Fibroblast of skin of abdomen (primary cell): Measurements from ENCODE around the gene BHLHA15.

Experiments
- DNase-seq: peaks from one replicate; pipeline ENCODE4 v3.0.0-alpha.2; 2013

Gene BHLHA15

DNA sequence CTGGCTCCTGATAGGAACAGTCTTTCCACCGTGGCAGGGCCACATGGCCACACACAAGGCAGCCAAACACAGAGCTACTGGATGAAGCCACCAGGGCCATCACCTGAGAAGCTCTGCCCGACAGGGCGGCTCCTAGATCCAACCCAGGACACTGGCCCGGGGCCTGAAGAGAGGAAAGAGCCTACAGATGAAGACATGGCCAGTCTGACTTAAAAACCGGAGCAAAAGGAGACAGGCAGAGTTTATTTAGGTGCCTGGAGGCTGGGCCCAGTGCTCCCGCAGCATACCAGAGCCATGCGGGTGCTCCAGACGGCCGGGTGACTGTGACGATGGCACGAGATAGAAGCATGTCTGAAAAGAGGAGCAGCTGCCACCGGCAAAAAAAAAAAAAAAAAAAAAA lies 36.9 kb downstream of the BHLHA15 start:
- no peak for DNase-seq

- no peak for DNase-seq
Observed at GRCh38 chr7:98249106-98249505, 37.9 kb downstream of the BHLHA15 start.

DNA sequence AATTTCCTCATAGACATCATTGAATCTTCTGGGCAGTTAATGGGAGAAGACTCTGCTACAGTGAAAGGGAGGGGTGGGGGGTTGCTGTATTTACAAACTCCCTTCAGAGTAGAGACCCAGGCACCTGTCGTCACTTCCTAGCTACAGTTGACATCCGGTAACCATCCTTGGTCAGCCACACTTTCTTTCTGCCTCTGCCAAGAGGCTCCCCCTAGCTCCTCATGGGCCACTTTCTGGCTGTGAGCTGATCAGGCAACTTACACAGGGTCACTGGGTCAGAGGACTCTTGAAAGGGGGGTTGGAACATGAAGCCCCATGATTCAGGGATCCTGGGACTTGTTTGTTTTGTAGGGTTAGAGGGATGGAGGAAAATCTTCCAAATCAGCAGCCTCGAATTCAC lies 39.5 kb downstream of the BHLHA15 start:
- no peak for DNase-seq

DNA sequence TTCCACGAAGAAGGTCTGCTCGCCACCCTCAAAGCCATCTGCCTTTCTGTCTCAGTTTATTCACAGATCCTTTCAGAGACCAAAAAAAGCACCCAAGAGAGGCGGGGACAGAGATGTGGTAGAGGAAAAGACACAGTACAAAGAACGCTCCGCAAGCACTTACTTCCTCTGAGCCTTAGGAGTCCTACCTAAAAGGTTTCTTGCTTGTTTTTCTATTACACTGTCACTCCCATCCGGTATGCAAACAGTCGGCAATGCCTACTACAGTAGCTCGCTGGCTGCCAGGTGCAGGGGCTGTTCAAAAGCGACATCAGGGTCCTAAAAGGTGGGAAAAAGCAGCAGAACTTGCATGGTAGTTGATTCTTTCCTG lies 40.0 kb downstream of the BHLHA15 start:
- no peak for DNase-seq

DNA sequence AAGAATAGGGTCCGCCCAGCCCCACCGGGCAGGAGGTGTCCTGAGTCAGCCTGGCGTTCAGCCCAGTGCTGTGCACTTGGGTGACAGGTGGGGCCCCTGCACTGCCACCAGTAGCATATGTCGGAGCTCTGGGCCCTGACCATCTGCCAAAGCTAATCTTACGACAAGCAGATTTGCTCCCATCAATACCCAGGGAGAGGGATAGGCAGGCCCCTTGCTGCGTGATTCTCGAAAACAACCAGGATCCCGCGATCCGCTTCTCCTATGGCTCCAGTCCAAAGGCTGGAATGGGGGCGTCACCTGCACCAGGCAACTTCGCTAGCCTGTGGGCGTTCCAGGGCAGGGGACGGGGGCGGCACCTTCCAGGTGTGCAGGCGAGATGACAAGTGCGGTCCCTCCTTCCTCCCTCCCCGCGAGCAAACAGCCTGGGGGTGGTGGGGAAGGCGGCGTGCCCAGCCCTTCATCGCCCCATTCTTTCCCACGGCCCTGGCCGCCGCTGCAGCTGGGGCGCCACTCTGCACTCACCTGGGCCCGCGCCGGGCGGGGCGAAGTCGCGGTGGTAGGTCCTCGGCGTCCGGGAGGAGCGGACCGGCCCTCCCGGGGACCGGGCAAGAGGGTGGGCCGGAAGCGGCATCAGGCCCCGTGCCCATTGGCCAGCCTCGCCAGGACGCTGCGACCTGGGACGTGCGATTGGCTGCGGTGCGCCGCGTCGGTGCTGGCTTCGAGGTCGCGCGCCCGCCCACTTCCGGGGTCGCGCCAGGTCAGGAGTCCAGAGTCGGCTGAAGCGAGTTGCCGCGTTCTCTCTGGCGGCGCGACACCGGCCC lies 40.6 kb downstream of the BHLHA15 start, which contains the start of gene TECPR1:
TECPR1 (minus strand) TSS at position 632 of the 824 bp plus-strand sequence. CDS start 6,086 bp downstream, outside the sequence.
- peak; percentile 83 for DNase-seq

DNA sequence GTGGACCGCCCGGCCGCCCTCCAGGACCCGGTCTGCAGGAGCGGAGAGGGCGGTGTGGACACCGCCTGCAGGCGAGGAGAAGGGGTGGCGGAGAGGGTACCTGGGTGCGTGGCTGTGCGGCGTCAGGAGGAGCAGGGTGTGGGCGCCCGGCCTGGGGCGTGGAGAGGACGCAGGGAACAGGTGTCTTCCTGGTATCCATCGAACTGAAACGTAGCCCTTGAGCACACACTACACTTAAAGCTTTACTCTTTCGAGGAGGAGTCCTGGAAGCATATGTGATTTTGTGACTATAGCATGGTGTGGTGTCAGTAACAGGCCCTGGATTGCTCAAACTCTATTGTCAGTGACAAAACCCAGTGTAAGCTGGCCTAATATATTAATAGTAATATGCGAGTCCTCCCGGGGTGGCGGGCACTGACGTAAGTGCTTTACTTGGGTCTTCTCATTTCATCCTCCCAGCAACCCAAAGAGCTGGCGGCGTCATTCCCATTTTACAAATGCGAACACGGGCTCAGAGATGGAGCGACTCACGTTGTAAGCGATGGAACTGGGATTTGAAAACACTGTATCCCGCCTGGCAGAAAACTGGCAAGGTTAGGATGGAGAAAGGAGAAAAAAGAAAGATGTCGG lies 41.3 kb downstream of the BHLHA15 start:
- no peak for DNase-seq

GRCh38 chr7:98254516-98254915 lies 43.3 kb downstream of the BHLHA15 start:
- no peak for DNase-seq

GRCh38 chr7:98254951-98255610 lies 43.8 kb downstream of the BHLHA15 start:
- no peak for DNase-seq

DNA sequence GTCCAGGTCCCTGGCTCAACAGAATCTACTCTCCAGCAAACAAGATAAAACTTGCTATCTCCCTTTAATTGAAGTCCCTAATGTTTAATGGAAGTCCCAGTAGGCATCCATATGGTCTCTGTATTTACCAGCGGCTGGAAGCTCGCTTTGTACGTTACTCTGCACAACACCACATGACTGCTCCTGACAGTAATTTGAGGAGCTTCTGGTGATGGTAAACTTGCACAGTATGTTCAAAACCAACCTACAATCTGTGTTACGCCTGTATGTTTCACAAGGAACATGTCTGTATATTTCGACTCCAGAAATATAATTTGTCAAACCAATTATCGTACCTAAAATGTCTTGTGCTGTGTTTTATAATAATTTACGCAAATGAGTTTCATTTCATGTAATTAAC lies 45.2 kb downstream of the BHLHA15 start:
- DNase-seq, result no peak

DNA sequence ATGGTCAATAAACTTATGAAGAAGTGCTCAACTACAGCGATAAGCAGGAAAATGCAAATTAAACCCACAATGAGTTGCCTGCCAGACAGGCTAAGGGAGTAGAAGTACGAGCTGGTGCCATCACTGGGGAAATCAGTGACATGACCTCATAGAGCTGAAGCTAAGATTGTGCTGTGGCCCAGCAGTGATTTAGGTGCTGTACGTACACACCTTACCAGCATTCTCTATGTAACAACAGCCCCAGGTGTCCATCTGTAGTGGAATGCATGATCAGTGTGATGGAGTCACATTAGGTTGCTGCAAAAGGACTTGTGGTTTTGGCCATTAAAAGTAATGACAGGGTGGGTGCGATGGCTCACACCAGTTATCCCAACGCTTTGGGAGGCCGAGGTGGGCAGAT lies 46.5 kb downstream of the BHLHA15 start:
- DNase-seq, result no peak
